HepG2 (cell line): ENCODE results near the gene ISLR2. TPM values are rescaled to one million over a fixed set of nuclear protein-coding genes. Genes with fewer than 3 reads are reported as not detected.

Experiments used
- ATAC-seq: fragments of 200-7000 bp; cut with Tn5 transposase; 3 replicates; pipeline ENCODE4 v1.9.1; 2020; ENCODE audit warnings: mild to moderate bottlenecking, moderate library complexity
- BruUV-seq: library from RNA; stranded (reverse); fragments of 400-500 nt; replicated peaks from 2 replicates; lab custom pipeline; 2021; lab: Mats Ljungman, UMichigan
- CTCF ChIA-PET: fragments of 300-600 bp; formaldehyde crosslinking; extraction: SDS; loops from one replicate; lab custom pipeline; 2021; ENCODE audit warnings: low total read pairs, inconsistent platforms, low intra/inter-chr PET ratio; lab: Yijun Ruan, JAX
- POLR2A ChIA-PET: fragments of 350-600 bp; sonication (Branson Sonifier 250); formaldehyde crosslinking; loops from one replicate; lab custom pipeline; 2020; ENCODE audit warnings: antibody characterized with exemption, inconsistent platforms; lab: Yijun Ruan, JAX
- DNase-seq: peaks from one replicate; pipeline ENCODE4 v3.0.0-alpha.2; 2015; ENCODE audit warnings: low spot score
- FAIRE-seq: peaks from 3 replicates; lab custom pipeline; 2011; peaks lifted over from hg19 to GRCh38; lab: Jason Lieb, UNC
- H2AFZ ChIP-seq: one replicate; pipeline ENCODE4 v1.6.1; 2011; ENCODE audit warnings: low read length, inconsistent platforms
- H3K27ac ChIP-seq: fragments of 300-600 bp; 3 replicates; pipeline ENCODE4 v1.8.0; 2011; ENCODE audit warnings: mixed run types, mild to moderate bottlenecking, mixed read lengths, low read length, inconsistent platforms; ENCODE audit not compliant: insufficient read depth; ENCODE audit errors: extremely low read length
- H3K27me3 ChIP-seq, 2 experiments: fragments of 200-600 bp in 1 of 2; 2 replicates in 1 of 2; 3 replicates in 1 of 2; pipeline versions ENCODE4 v1.6.0 to v1.8.0; 2011; ENCODE audit warnings: low read length in 2 of 2, mild to moderate bottlenecking in 2 of 2, moderate library complexity in 2 of 2, inconsistent platforms in 1 of 2; ENCODE audit not compliant: insufficient read depth in 2 of 2, control insufficient read depth in 1 of 2
- H3K36me3 ChIP-seq, 2 experiments: fragments of 200-600 bp in 1 of 2; replicated peaks in 1 of 2; 2 replicates in 1 of 2; 3 replicates in 1 of 2; pipeline versions ENCODE4 v1.5.1 to v1.8.0; 2011; ENCODE audit warnings: low read length in 2 of 2, inconsistent platforms in 1 of 2; ENCODE audit not compliant: insufficient read depth in 2 of 2, control insufficient read depth in 1 of 2
- H3K4me1 ChIP-seq: 2 replicates; pipeline ENCODE4 v1.5.1; 2012; ENCODE audit warnings: low read length, inconsistent platforms; ENCODE audit not compliant: insufficient read depth
- H3K4me2 ChIP-seq: 2 replicates; pipeline ENCODE4 v1.6.0; 2011; ENCODE audit warnings: low read depth, low read length, inconsistent platforms
- H3K4me3 ChIP-seq, 3 experiments: fragments of 200-600 bp in 1 of 3; sonication (generic), shearing (Covaris generic) in 1 of 3; replicated peaks in 1 of 3; 2 replicates each; pipeline ENCODE4 v1.5.1; 2011 to 2016; ENCODE audit warnings: low read length in 3 of 3, inconsistent platforms in 2 of 3, low read depth in 2 of 3, mild to moderate bottlenecking in 2 of 3, control low read depth in 1 of 3, mixed read lengths in 1 of 3; ENCODE audit not compliant: insufficient read depth in 1 of 3
- H3K79me2 ChIP-seq: one replicate; pipeline ENCODE4 v1.6.1; 2011; ENCODE audit warnings: low read length, inconsistent platforms; ENCODE audit not compliant: insufficient read depth
- H3K9ac ChIP-seq: 2 replicates; pipeline ENCODE4 v1.6.0; 2011; ENCODE audit warnings: mild to moderate bottlenecking, low read depth, low read length, inconsistent platforms; ENCODE audit not compliant: insufficient read depth
- H3K9me3 ChIP-seq: 2 replicates; pipeline ENCODE4 v1.5.1; 2012; ENCODE audit warnings: mild to moderate bottlenecking, low read length
- H4K20me1 ChIP-seq: 2 replicates; pipeline ENCODE4 v1.6.0; 2011; ENCODE audit warnings: inconsistent platforms, mild to moderate bottlenecking, low read length, moderate library complexity; ENCODE audit not compliant: insufficient read depth
- CERS6 ChIP-seq: sonication (generic); formaldehyde crosslinking; IDR thresholded peaks from 2 replicates; pipeline ENCODE4 v1.5.0; 2020; ENCODE audit warnings: missing genetic modification reagents
- EZH2 ChIP-seq: conservative IDR thresholded peaks from 2 replicates; pipeline ENCODE4 v1.6.1; 2012; ENCODE audit warnings: mild to moderate bottlenecking, low read depth, low read length, moderate library complexity
- KIAA2018 ChIP-seq: sonication (generic); formaldehyde crosslinking; IDR thresholded peaks from 2 replicates; pipeline ENCODE4 v1.5.0; 2020; ENCODE audit warnings: mild to moderate bottlenecking, missing genetic modification reagents, borderline replicate concordance
- SP140L ChIP-seq: sonication (generic); formaldehyde crosslinking; IDR thresholded peaks from 2 replicates; pipeline ENCODE4 v1.4.0; 2020; ENCODE audit warnings: missing genetic modification reagents, borderline replicate concordance
- THAP11 ChIP-seq: IDR thresholded peaks from 2 replicates; pipeline ENCODE4 v1.6.1; 2016; ENCODE audit warnings: missing biosample characterization, missing genetic modification reagents
- ZNF280B ChIP-seq: sonication (generic); formaldehyde crosslinking; IDR thresholded peaks from 2 replicates; pipeline ENCODE4 v1.5.0; 2020; ENCODE audit warnings: missing genetic modification reagents, mild to moderate bottlenecking, borderline replicate concordance
- WGBS: methylation state at CpG from one replicate; pipeline ENCODE4 v1.1.6; 2017; ENCODE audit warnings: low lambda C conversion rate; 5-methylcytosine and 5-hydroxymethylcytosine counted together
- in situ Hi-C: cut with HindIII; loops from 2 replicates; pipeline ENCODE4 v1.10.0; 2017; ENCODE audit warnings: low pct_unique_long_range_greater_than_20kb; ENCODE audit not compliant: extremely low pct_ligation_motif_present
- intact Hi-C: fragments of 100-400 bp; cut with micrococcal nuclease; formaldehyde crosslinking; loops from one replicate; pipeline ENCODE4 v1.10.0; 2022; ENCODE audit not compliant: unreplicated experiment
- polyA plus RNA-seq, 8 experiments: library from polyadenylated mRNA; depleted of rRNA in 3 of 8; stranded (reverse) in 7 of 8; unstranded in 1 of 8; fragments of >200 nt; fragmentation: Illumina TruSeq in 4 of 8; extraction: Trizol in 4 of 8; gene quantifications; 2 replicates each; pipeline versions ENCODE4 v1.2.1 to v1.2.3, GENCODE V29; 2011 to 2016; ENCODE audit warnings: low read depth in 4 of 8, missing spikeins in 1 of 8, mixed read lengths in 1 of 8; ENCODE audit not compliant: insufficient read depth in 1 of 8
- total RNA-seq, 5 experiments: library from RNA; depleted of rRNA; stranded (reverse); fragments of >200 nt; fragmentation: Illumina TruSeq; extraction: Trizol; gene quantifications; 2 replicates each; pipeline ENCODE4 v1.2.3, GENCODE V29; 2016; ENCODE audit warnings: low read depth in 1 of 5

The ISLR2 gene
- total and polyA plus RNA-seq, 2 of the 13 experiments (the other 11 are each of a cell fraction or from before 2014, with no cell fraction given), result not detected

GRCh38 chr15:74136814-74137536, 6.6 kb downstream of the ISLR2 start:
- no peaks in the 10 kb centered on the region for H3K9me3 ChIP-seq
- TF ChIP-seq EZH2 (peak; percentile 94), CERS6 (CRISPR knock-in tag) (no peak), SP140L (CRISPR knock-in tag) (no peak)
- TF ChIP-seq, all 625 proteins: peak for 1
- DNase-seq, result no peak
- no peak overlapping the region for H3K27ac ChIP-seq
- 13% methylated on average over 18 of the region's 18 CpGs for WGBS
- BruUV-seq, result no TSS peak
- no peak overlapping the region for H2AFZ ChIP-seq
- H3K4me3 ChIP-seq, result no peak overlapping the region
- no peak for ATAC-seq
- H3K4me1 ChIP-seq, result no peaks in the 10 kb centered on the region
- POLR2A ChIA-PET, result no interaction called here
- no peak overlapping the region for H3K4me2 ChIP-seq
- intact Hi-C loops, result no loop called here
- no peak overlapping the region for H3K9ac ChIP-seq
- FAIRE-seq, result no peak
- H4K20me1 ChIP-seq, result 0 out of 2 replicates have a peak, but pooled peaks cover 3% of the 10 kb centered on the region
- H3K79me2 ChIP-seq, result no peaks in the 10 kb centered on the region
- H3K27me3 ChIP-seq, result peaks cover 12 to 41% of the 10 kb centered on the region in 2 experiments
- H3K36me3 ChIP-seq, result no peaks in the 10 kb centered on the region
- in situ Hi-C loops, result no loop called here
- CTCF ChIA-PET, result no interaction called here

GRCh38 chr15:74137537-74137894, 7.1 kb downstream of the ISLR2 start:
- no peaks in the 10 kb centered on the region for H3K4me1 ChIP-seq
- no peak for FAIRE-seq
- in situ Hi-C loops (no loop called here), intact Hi-C loops (no loop called here)
- WGBS, result 40% methylated on average over 2 of the region's 2 CpGs
- BruUV-seq, result no TSS peak
- H3K79me2 ChIP-seq, result no peaks in the 10 kb centered on the region
- 0 out of 2 replicates have a peak, but pooled peaks cover 3% of the 10 kb centered on the region for H4K20me1 ChIP-seq
- no peak overlapping the region for H2AFZ ChIP-seq
- no peak overlapping the region for H3K4me3 ChIP-seq
- peaks cover 12 to 36% of the 10 kb centered on the region in 2 experiments for H3K27me3 ChIP-seq
- no peak for ATAC-seq
- no peak overlapping the region for H3K9ac ChIP-seq
- no peak overlapping the region for H3K4me2 ChIP-seq
- no peak for DNase-seq
- H3K9me3 ChIP-seq, result no peaks in the 10 kb centered on the region
- no peak overlapping the region for H3K27ac ChIP-seq
- H3K36me3 ChIP-seq, result no peaks in the 10 kb centered on the region
- CTCF ChIA-PET, result no interaction called here
- POLR2A ChIA-PET, result no interaction called here
- TF ChIP-seq ZNF280B (CRISPR knock-in tag) (no peak), THAP11 (CRISPR knock-in tag) (no peak), KIAA2018 (CRISPR knock-in tag) (no peak)
